Umbilical cord (tissue), 2 donors: ENCODE measurements around the gene POMT2. TPM values are rescaled to one million over a fixed set of nuclear protein-coding genes. Genes with fewer than 3 reads are reported as not detected.
"Not testable (repeated sequence)": the region's sequence is repeated elsewhere in the genome, so short reads cannot be mapped to it uniquely, and the experiment has no call there.

Source experiments
- DNase-seq: peaks from one replicate; pipeline ENCODE4 v3.0.0-alpha.2; 2015; ENCODE audit warnings: low spot score
- total RNA-seq: library from RNA; depleted of rRNA; stranded (reverse); fragments of >200 nt; gene quantifications from one replicate; pipeline ENCODE4 v1.2.3, GENCODE V29; 2014; ENCODE audit warnings: low replicate concordance; ENCODE audit not compliant: insufficient read depth

Gene POMT2
- total RNA-seq, 1 donor from 2014 or later: 16.1 TPM

GRCh38 chr14:77302926-77303325 is 17.8 kb downstream of the POMT2 start:
- DNase-seq: no peak

- DNase-seq: peak; percentile 76
These were observed 19.6 kb downstream of the POMT2 start for GRCh38 chr14:77301103-77301502.

- DNase-seq: no peak
These were observed 20.9 kb downstream of the POMT2 start for GRCh38 chr14:77299771-77300170.

DNA sequence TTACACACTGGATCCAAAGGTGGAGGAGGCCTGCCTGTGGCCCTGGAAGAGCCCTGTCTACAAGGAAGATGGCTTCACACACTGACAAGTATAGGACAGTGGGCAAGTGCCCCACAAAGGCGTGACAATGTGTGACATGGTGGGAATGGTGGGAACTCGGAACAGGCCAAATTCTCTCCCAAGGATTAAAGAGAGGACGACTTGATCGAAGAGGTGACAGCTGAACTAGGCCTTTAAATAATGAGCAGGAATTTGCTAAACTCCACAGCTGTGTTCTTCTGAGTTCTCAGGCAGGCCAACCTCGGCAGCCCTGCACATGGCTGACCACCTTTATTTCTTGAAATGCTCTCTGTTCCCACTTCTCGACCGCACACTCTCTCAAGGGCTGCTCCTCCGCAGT is 23.8 kb downstream of the POMT2 start:
- DNase-seq: no peak

DNA sequence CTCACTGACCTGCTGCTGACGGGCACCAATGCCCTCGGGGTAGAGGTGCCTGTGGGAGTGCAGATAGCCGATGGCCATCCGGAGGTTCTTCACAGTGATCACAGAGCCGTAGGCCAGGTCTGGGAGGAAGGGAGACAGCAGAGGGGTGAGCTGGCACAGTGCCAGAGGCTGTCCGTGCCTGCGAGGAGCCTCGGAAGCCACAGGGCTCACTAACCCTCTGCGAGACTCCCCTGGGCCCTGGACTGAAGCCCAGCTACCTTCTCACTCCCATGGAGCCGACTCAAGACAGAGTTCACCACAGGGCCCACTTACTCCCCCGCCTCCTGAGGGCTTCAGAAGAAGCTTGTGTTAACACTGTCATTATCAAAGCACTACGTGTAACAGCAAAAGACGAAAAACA is 24.5 kb downstream of the POMT2 start:
- no peak for DNase-seq

DNA sequence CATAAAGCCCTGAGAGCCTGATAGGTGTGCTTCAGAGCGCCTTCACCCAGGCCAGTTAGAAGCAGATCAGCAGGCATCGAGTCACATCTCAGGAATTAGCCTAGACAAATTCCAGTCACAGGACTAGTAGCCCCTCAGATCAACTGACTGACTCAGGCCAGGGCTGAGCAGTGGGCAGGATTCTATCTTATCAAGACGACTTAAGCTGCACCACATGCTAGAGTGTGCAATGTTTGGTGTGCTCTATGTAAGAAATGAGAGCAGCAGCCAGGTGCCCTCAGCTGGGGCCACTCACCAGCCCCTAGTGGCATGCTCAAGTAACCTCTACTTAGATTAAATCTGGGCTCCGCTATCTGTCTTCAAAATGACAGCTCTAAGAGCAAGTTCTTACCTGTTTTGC is 30.0 kb downstream of the POMT2 start:
- no peak for DNase-seq

DNA sequence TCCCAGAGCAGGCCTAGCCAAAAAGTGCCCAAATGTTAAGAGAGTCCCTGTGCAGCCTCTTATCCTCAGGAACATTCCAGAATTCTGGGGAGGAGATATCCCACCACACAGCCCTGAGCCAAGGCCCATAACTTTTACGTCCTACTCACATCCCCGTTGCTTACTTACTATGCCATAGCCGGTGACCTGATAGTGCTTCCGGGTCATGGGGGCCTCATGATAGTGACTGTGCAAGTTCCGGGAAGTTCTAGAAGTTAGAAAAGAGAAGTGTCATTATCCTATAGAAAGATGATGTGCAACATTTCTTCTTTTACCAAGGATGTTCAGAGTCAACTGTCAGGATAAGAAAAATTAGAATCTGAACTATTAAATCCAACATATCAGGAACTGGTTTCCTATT is 34.1 kb downstream of the POMT2 start:
- DNase-seq: no peak

GRCh38 chr14:77284466-77284865 is 36.2 kb downstream of the POMT2 start:
- DNase-seq: no peak

- DNase-seq: no peak
These were observed 36.6 kb downstream of the POMT2 start for GRCh38 chr14:77284066-77284465.

DNA sequence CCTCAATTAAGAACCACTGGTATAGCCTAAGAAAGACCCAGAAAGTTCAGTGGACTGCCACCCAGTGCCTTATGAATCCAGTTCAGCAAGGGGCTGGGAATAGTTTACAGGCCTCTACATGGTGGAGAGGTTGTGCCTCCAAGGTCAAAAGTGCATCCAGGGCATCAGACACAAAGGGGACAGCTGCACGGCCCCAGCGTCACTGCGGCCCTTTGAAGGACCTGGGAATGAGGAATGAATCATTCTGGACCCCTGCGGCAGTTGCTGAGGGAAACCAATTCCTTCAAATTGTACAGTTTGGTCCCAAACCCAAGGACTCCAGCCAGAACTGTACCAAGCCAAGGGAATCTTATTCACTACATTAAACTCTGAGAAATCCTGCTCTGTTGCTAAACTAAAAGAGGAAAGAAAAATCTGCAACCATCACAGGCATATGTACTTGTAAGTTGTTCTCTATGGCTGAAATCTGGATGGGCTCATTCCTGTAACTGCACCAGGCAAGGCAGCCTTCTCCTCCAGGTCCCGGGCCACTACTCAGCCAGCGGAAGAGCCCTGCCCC is 38.8 kb downstream of the POMT2 start:
- DNase-seq: no peak

GRCh38 chr14:77280921-77281320 is 39.8 kb downstream of the POMT2 start:
- not testable (repeated sequence) for DNase-seq

DNA sequence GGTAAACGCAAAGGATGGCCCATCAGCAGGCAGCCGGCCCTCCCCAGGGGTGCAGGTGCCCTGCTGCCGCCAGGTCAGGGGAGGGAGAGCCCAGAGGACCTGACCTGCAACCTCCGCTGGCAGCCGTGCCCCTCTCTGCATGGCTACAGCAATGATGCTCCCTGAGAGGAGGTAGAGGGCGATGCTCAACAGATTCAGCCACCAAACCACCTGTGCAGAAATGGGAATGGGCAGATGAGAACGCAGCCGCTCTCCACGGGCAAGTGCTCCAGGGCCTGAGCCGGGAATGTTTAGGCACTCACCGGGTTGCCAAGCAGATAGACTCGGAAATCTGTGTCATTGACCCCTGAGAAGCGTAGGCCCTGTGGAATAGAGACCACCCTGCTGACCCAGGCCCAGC is 41.0 kb downstream of the POMT2 start:
- no peak for DNase-seq

DNA sequence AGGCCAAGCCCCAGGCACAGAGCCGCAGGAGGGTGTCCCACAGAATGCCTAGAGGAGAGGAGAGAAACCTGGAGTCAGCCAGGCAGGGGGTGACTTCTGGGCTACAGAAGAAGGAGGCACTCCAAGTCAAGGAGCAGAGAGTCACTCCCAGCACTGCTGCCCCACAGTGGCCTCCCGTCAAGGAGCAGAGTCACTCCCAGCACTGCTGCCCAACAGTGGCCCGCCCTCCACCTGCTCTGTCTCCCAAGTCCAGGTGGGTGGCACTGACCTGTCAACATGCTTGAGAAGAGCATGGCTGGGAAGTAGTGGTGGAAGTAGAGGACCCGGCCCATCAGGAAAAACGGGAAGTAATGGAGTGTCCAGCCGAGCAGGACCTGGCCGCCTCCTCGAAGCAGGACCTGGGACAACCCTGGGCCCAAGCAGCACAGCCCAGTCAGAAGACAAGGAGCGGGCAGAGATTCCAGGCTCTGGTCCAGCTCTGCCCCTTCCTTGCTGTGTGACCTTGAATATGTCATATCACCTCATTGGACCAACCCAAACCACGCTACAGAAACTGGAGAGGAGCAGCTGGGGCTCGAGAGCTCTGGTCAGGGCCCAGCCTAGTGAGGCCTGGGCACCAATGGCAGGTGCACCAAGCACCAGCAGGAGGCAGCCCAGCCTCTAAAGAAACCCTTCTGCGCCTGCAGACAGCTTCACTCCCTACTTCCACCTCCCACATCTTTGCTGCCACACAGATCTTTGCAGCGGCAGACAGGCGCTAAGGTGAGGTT is 42.0 kb downstream of the POMT2 start:
- no peak for DNase-seq

DNA sequence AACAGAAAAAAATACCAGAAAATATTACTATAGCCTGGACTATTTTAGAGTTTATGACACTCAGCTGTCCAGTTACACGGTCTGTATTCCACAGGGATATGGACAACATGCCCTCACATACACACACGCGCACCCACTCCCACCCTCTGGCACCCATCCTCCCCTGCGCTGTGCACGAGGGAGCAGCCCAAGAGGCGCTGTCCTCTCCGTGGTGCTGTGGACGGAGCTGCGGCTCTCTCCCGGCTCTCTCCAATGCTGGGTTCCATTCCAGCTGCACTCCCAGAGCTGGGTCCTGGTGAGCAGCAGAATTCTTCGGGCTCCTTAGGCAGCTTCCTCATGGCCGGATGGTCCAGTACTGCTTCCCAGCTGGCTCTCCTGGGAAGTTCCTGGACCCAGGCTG is 43.7 kb downstream of the POMT2 start:
- DNase-seq: no peak

- DNase-seq: no peak
These were observed 44.3 kb downstream of the POMT2 start for GRCh38 chr14:77276295-77276935.

GRCh38 chr14:77275601-77276017 is 45.1 kb downstream of the POMT2 start:
- no peak for DNase-seq

GRCh38 chr14:77275041-77275580 is 45.6 kb downstream of the POMT2 start:
- no peak for DNase-seq

DNA sequence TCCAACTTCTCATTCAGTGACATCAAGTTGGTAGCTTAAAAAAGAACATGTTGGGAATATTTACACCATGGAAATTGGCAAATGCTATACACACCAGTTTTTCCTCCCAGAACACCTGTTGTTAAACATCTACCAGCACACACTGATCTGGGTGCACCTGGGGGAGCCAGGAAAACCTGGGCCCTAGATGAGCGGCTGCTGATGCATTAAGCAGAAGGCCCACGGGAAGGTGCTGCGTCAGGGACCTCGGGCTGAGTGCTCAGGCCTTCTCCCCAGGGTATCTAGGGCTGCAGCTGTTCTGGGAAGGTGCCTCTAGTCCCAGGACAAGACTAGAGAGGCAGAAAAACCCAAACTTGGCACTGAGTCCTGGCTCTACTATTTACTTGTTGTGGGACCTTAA is 46.9 kb downstream of the POMT2 start:
- DNase-seq: no peak

GRCh38 chr14:77272261-77272660 is 48.4 kb downstream of the POMT2 start:
- no peak for DNase-seq

DNA sequence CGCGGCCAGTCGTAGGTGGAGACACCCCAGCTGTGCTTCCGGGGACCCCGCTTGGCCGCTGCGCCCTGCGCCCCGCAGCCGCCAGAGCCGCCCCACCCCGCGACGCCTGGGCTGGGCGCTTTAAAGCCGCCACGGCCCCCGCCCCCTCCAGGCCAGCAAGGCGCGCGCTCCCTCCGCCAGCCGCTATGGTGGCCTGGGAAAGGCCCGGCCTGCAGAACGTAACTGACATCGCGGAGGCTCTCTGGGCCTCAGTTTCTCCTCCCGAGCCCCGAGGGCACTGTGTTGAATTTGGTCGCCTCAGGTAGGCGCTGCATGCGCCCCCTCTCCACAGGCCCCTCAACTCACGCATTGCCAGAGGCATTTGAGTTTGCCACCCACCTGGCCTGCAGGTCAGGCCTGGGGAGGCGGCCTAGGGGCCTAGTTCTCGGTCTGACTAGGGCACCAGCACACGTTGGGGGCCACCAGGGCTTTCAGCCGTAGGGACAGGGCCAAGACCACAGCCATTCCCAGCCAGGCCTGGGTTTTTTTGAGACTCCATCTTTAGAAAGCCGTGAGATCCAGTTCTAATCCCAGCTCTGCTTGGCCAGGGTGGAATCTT is 49.5 kb downstream of the POMT2 start, which contains the start of gene NGB:
Gene NGB (minus strand): TSS at position 94 of the 598 bp plus-strand sequence. CDS start 269 bp downstream, outside the sequence.
- DNase-seq: no peak

- no peak for DNase-seq
These were observed 50.1 kb downstream of the POMT2 start for GRCh38 chr14:77270361-77271112.
